Hepatocyte (in vitro differentiated cells): Measurements from ENCODE around the gene CCDC82.

Experiments used
- EZH2phosphoT487 ChIP-seq: fragments of 200-600 bp; sonication (generic); IDR thresholded peaks from one replicate; pipeline ENCODE4 v1.6.1; 2018; ENCODE audit warnings: antibody characterized with exemption, mild to moderate bottlenecking, low read depth, moderate library complexity; ENCODE audit not compliant: unreplicated experiment, severe bottlenecking
- TF ChIP-seq, protein P1 (sequence below): fragments of 200-600 bp; sonication (generic); IDR thresholded peaks from 2 replicates; pipeline ENCODE4 v1.5.1; 2016; ENCODE audit warnings: antibody characterized with exemption, mild to moderate bottlenecking; ENCODE audit not compliant: poor library complexity

DNA sequence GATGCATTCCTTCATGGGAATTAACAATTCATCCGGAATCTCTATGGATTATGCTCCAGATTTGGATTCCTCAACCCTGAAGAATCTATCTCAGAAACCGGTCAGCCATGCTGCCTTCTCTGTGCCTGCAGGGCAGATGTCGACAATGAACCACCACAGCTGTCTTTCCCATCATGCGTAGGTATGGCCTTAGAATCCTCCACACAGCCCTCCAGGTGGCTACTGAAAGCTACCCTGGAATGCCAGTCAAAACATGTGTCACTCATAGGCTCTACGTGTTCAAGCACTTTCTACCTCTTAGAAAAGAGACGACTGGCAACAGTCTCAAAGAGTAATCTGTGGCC is 66.1 kb downstream of the CCDC82 start:
- TF ChIP-seq, protein P1, sequence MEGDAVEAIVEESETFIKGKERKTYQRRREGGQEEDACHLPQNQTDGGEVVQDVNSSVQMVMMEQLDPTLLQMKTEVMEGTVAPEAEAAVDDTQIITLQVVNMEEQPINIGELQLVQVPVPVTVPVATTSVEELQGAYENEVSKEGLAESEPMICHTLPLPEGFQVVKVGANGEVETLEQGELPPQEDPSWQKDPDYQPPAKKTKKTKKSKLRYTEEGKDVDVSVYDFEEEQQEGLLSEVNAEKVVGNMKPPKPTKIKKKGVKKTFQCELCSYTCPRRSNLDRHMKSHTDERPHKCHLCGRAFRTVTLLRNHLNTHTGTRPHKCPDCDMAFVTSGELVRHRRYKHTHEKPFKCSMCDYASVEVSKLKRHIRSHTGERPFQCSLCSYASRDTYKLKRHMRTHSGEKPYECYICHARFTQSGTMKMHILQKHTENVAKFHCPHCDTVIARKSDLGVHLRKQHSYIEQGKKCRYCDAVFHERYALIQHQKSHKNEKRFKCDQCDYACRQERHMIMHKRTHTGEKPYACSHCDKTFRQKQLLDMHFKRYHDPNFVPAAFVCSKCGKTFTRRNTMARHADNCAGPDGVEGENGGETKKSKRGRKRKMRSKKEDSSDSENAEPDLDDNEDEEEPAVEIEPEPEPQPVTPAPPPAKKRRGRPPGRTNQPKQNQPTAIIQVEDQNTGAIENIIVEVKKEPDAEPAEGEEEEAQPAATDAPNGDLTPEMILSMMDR, result no peak
- no peak for TF ChIP-seq EZH2phosphoT487
